ENCODE results near the gene SLX4. TPM values are rescaled to one million over a fixed set of nuclear protein-coding genes. Genes with fewer than 3 reads are reported as not detected.

The SLX4 gene
- total and polyA plus RNA-seq, 2 donors (not counting 3 experiments of a cell fraction or from before 2014, with no cell fraction given), result 2.9 to 8.9 TPM

- Histone ChIP-seq H3K9me3 (replicated peaks; ENCODE audit: control insufficient read depth, insufficient read depth, low read length) (no peaks in the 10 kb centered on the region), H3K79me2 (ENCODE audit: control insufficient read depth, insufficient read depth, low read length) (no peaks in the 10 kb centered on the region), H3K9me1 (replicated peaks; ENCODE audit: control insufficient read depth, extremely low read depth, insufficient read depth, low read length) (no peaks in the 10 kb centered on the region), H3K36me3 (ENCODE audit: control insufficient read depth in 2 of 2, extremely low read depth in 1 of 2, insufficient read depth in 2 of 2, low read length in 2 of 2) (no peaks in the 10 kb centered on the region), H3K27ac (ENCODE audit: insufficient read depth, low read depth, low read length) (no peak overlapping the region), H2AFZ (ENCODE audit: low read depth, low read length) (no peak overlapping the region), H4K20me1 (replicated peaks; ENCODE audit: control insufficient read depth, extremely low read depth, insufficient read depth, low read length) (no peaks in the 10 kb centered on the region), H3K9ac (replicated peaks; ENCODE audit: extremely low read depth, insufficient read depth, low read length) (no peak overlapping the region), H3K27me3 (ENCODE audit: control insufficient read depth in 2 of 2, insufficient read depth in 2 of 2, low read length in 2 of 2) (no peaks in the 10 kb centered on the region), H3K4me3 (replicated peaks in 1 of 3; ENCODE audit: insufficient read depth in 1 of 3, low read depth in 1 of 3, low read length in 3 of 3) (no peak overlapping the region), H3K4me2 (ENCODE audit: insufficient read depth, low read length) (no peak overlapping the region), H3K4me1 (ENCODE audit: control insufficient read depth, extremely low read depth, insufficient read depth, low read length) (no peaks in the 10 kb centered on the region)
- dilution Hi-C loops (cut with MboI; ENCODE audit: extremely low pct_ligation_motif_present, low sequenced_read_pairs) (no loop called here), intact Hi-C loops (cut with micrococcal nuclease) (no loop called here)
- TF ChIP-seq FOS (IDR thresholded peaks at IDR 0.05; ENCODE audit: borderline replicate concordance, insufficient read depth, low read length) (no peak), MAX (IDR thresholded peaks at IDR 0.05; ENCODE audit: insufficient read depth, insufficient read length) (no peak), JUN (IDR thresholded peaks at IDR 0.05; ENCODE audit: borderline replicate concordance, insufficient read depth, insufficient read length, low read depth) (no peak), MYC (IDR thresholded peaks at IDR 0.05; ENCODE audit: low read depth, low read length) (no peak), POLR2A (IDR thresholded peaks at IDR 0.05; ENCODE audit: low read depth, low read length) (no peak), EZH2 (IDR thresholded peaks at IDR 0.05; ENCODE audit: borderline replicate concordance, low read depth, low read length, severe bottlenecking) (no peak), CTCF (IDR thresholded peaks at IDR 0.05; ENCODE audit: extremely low read depth in 1 of 2, insufficient read depth in 1 of 2, low read depth in 1 of 2, low read length in 2 of 2) (no peak)
- FAIRE-seq (no peak), DNase-seq (ENCODE audit: low read depth, low spot score) (no peak)
- CTCF ChIA-PET, result no interaction called here
- POLR2A ChIA-PET, result no interaction called here
- BruUV-seq (replicated peaks), result no TSS peak
These were observed 16.9 kb downstream of the SLX4 start for GRCh38 chr16:3594316-3595109.
